Measurements from ENCODE around the gene MZF1.

DNA sequence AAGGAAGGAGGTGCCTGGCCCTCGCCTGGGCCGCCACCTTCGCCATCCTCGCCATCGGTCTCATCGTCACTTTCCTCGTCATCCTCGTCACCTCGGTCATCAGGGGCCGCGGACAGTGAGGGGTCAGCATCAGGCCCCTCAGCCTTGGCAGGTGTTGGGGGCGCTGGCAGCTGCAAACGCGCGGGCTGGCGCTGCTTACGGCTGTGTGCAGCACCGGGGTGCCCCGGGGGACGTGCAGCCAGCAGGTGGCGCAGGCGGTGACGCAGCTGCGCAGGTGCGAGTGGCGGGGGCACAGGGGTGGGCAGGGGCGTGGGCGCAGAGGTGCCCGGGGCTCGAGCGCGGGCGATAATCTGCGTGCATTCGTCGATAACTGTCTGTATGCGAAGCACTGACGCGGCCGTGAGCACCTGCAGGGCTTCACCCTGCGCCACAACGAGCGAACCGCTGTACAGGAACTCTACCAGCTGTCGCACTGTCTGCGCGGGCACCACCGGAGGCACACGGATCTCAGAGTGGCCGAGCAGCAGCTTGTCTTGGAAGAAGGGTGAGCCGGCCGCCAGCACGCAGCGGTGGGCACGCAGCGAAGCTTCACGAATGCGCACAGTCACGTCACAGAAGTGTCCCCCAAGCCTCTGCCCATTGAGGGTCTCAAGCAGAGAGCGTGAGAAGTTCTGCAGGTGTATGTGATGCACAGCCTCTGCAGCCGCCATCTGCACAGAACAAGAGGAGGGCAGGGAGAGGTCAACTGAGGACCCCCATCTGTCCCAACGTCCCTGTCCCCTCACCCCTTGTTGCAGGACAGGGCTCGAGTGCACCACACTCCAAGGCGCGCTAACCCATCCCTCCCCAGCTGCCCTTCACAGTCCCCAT, 55.9 kb downstream of the MZF1 start:
- no peak for TF ChIP-seq CTCF (IDR thresholded peaks at IDR 0.05)
- no peak for TF ChIP-seq POLR2A (IDR thresholded peaks at IDR 0.05)
